Keratinocyte (primary cell): ENCODE results near the gene HEG1. TPM values are rescaled to one million over a fixed set of nuclear protein-coding genes. Genes with fewer than 3 reads are reported as not detected.

Experiments used
- DNase-seq: peaks from one replicate; pipeline ENCODE4 v3.0.0-alpha.2; 2011; ENCODE audit warnings: low read depth, missing footprints, low spot score
- FAIRE-seq: peaks from 2 replicates; lab custom pipeline; 2011; peaks lifted over from hg19 to GRCh38; lab: Jason Lieb, UNC
- H2AFZ ChIP-seq: 2 replicates; pipeline ENCODE4 v1.6.0; 2012; ENCODE audit warnings: low read length, control low read depth, inconsistent platforms; ENCODE audit not compliant: control insufficient read depth
- H3K27ac ChIP-seq: 2 replicates; pipeline ENCODE4 v1.5.1; 2011; ENCODE audit warnings: low read length; ENCODE audit not compliant: control insufficient read depth, insufficient read depth
- H3K27me3 ChIP-seq: 3 replicates; pipeline ENCODE4 v1.6.0; 2011; ENCODE audit warnings: low read length; ENCODE audit not compliant: control insufficient read depth, insufficient read depth; ENCODE audit errors: extremely low read depth
- H3K36me3 ChIP-seq, 2 experiments: 2 replicates in 1 of 2; 3 replicates in 1 of 2; pipeline ENCODE4 v1.5.1; 2011; ENCODE audit warnings: low read length in 2 of 2, mild to moderate bottlenecking in 1 of 2; ENCODE audit not compliant: control insufficient read depth in 2 of 2, insufficient read depth in 2 of 2; ENCODE audit errors: extremely low read depth in 1 of 2
- H3K4me1 ChIP-seq: 3 replicates; pipeline ENCODE4 v1.5.1; 2011; ENCODE audit warnings: low read length; ENCODE audit not compliant: control insufficient read depth, insufficient read depth; ENCODE audit errors: extremely low read depth
- H3K4me2 ChIP-seq: 3 replicates; pipeline ENCODE4 v1.6.0; 2011; ENCODE audit warnings: low read depth, low read length; ENCODE audit not compliant: control insufficient read depth, insufficient read depth; ENCODE audit errors: extremely low read depth
- H3K4me3 ChIP-seq, 3 experiments: fragments of 200-600 bp in 1 of 3; sonication (generic) in 1 of 3; 2 replicates in 2 of 3; 3 replicates in 1 of 3; pipeline ENCODE4 v1.5.1; 2011 to 2016; ENCODE audit warnings: low read length in 3 of 3, mild to moderate bottlenecking in 3 of 3, control low read depth in 2 of 3, inconsistent platforms in 1 of 3, low read depth in 1 of 3, mixed read lengths in 1 of 3, mixed run types in 1 of 3, moderate library complexity in 1 of 3; ENCODE audit not compliant: control insufficient read depth in 2 of 3, insufficient read depth in 2 of 3; ENCODE audit errors: extremely low read depth in 1 of 3
- H3K79me2 ChIP-seq: 2 replicates; pipeline ENCODE4 v1.6.0; 2012; ENCODE audit warnings: low read length; ENCODE audit not compliant: control insufficient read depth, insufficient read depth
- H3K9ac ChIP-seq: 3 replicates; pipeline ENCODE4 v1.6.0; 2011; ENCODE audit warnings: low read length; ENCODE audit not compliant: control insufficient read depth, insufficient read depth; ENCODE audit errors: extremely low read depth
- H3K9me1 ChIP-seq: 3 replicates; pipeline ENCODE4 v1.6.0; 2011; ENCODE audit warnings: low read length; ENCODE audit not compliant: control insufficient read depth, insufficient read depth; ENCODE audit errors: extremely low read depth
- H3K9me3 ChIP-seq: 2 replicates; pipeline ENCODE4 v1.5.1; 2012; ENCODE audit warnings: low read depth, low read length; ENCODE audit not compliant: control insufficient read depth
- H4K20me1 ChIP-seq: 3 replicates; pipeline ENCODE4 v1.6.0; 2011; ENCODE audit warnings: low read length; ENCODE audit not compliant: control insufficient read depth, insufficient read depth; ENCODE audit errors: extremely low read depth
- EZH2 ChIP-seq: IDR thresholded peaks from one replicate; pipeline ENCODE4 v1.6.1; 2012; ENCODE audit warnings: inconsistent platforms, mild to moderate bottlenecking, low read length, moderate library complexity
- dilution Hi-C: fragments of 300-500 bp; cut with MboI; formaldehyde crosslinking; loops from one replicate; pipeline ENCODE4 v1.7.0; 2020; ENCODE audit warnings: low sequenced_read_pairs; ENCODE audit not compliant: extremely low pct_ligation_motif_present
- polyA plus RNA-seq, 5 experiments: library from polyadenylated mRNA; depleted of rRNA in 3 of 5; stranded (reverse) in 3 of 5; stranded (forward) in 1 of 5; unstranded in 1 of 5; fragments of >200 nt; gene quantifications; 1 replicate in 1 of 5; 2 replicates in 3 of 5; 3 replicates in 1 of 5; pipeline versions ENCODE4 v1.2.1 to v1.2.3, GENCODE V29; 2011 to 2012; ENCODE audit warnings: missing spikeins in 2 of 5, low read depth in 1 of 5, low replicate concordance in 1 of 5
- TF ChIP-seq, protein P1 (sequence below), 3 experiments: IDR thresholded peaks in 1 of 3; conservative IDR thresholded peaks in 1 of 3; optimal IDR thresholded peaks in 1 of 3; 2 replicates in 2 of 3; 3 replicates in 1 of 3; pipeline versions ENCODE3 to v1.5.1; 2011; ENCODE audit warnings: low read length in 3 of 3, mild to moderate bottlenecking in 3 of 3, moderate library complexity in 2 of 3, control low read depth in 1 of 3, inconsistent platforms in 1 of 3; ENCODE audit not compliant: insufficient read depth in 2 of 3; ENCODE audit errors: extremely low read depth in 1 of 3

HEG1 gene
- polyA plus RNA-seq, 1 donor (not counting 4 experiments of a cell fraction or from before 2014, with no cell fraction given), result 12.7 TPM

DNA sequence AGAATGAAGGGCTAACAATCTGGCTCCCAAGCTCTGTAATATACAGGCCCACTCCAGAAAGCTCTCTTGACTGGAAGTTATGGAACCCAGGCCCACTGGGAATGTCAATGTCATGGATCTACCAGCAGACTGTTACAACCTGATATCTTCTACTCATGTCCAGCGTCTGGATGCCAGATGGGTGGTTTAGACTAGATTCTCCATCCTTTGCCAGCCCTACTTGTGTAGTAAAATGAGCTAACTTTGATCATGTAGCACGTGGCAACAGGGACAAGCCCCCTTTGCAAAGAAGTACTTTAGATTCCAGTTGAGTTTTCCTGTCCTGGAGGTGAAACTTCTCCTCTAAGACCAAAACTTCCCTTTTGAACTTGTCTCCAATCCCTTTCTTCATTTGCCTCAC, 55.1 kb downstream of the HEG1 start:
- Histone ChIP-seq H3K9ac (no peak overlapping the region), H3K9me3 (no peaks in the 10 kb centered on the region), H3K36me3 (peaks cover 23 to 26% of the 10 kb centered on the region in 2 experiments), H3K79me2 (no peaks in the 10 kb centered on the region), H3K4me1 (no peaks in the 10 kb centered on the region), H3K4me3 (no peak overlapping the region), H3K4me2 (no peak overlapping the region), H3K9me1 (no peaks in the 10 kb centered on the region), H3K27ac (no peak overlapping the region), H4K20me1 (no peaks in the 10 kb centered on the region), H2AFZ (no peak overlapping the region), H3K27me3 (no peaks in the 10 kb centered on the region)
- TF ChIP-seq, protein P1, sequence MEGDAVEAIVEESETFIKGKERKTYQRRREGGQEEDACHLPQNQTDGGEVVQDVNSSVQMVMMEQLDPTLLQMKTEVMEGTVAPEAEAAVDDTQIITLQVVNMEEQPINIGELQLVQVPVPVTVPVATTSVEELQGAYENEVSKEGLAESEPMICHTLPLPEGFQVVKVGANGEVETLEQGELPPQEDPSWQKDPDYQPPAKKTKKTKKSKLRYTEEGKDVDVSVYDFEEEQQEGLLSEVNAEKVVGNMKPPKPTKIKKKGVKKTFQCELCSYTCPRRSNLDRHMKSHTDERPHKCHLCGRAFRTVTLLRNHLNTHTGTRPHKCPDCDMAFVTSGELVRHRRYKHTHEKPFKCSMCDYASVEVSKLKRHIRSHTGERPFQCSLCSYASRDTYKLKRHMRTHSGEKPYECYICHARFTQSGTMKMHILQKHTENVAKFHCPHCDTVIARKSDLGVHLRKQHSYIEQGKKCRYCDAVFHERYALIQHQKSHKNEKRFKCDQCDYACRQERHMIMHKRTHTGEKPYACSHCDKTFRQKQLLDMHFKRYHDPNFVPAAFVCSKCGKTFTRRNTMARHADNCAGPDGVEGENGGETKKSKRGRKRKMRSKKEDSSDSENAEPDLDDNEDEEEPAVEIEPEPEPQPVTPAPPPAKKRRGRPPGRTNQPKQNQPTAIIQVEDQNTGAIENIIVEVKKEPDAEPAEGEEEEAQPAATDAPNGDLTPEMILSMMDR (optimal IDR thresholded peaks at IDR 0.05 in 1 of 3, IDR thresholded peaks at IDR 0.05 in 1 of 3, conservative IDR thresholded peaks at IDR 0.05 in 1 of 3; ENCODE audit: extremely low read depth in 1 of 3, insufficient read depth in 2 of 3, low read length in 3 of 3), result no peak
- TF ChIP-seq EZH2, result no peak
- dilution Hi-C loops, result no loop called here
- no peak for FAIRE-seq
- no peak for DNase-seq

DNA sequence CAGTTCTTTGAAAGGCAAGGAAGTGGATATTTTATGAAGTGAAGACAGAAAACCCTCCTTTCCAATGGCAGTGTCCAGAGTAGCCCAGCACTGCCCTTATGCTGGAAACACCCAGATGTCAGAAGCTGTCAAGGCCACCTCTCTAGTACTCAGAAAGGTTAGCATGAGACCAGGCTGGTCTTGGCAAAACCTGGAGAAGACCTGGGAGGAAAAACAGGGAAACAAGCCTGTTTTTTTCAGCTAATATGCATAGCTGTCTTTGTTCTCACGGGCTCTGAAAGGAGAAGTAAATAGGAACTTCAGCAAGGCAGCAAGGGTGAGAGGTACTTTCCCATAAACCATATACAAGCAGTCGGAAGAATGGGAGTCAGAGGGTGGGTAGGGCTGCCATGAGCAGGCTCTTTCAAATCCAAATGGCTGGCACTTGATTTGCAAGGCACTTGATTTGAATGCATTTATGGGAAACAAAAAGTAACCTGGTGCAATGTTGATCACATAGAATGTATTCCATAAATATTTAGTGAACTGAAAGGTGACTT, 55.8 kb downstream of the HEG1 start:
- no peaks in the 10 kb centered on the region for H3K4me1 ChIP-seq
- H3K9me1 ChIP-seq, result no peaks in the 10 kb centered on the region
- dilution Hi-C loops, result no loop called here
- FAIRE-seq, result no peak
- H3K36me3 ChIP-seq, result peaks cover 21 to 31% of the 10 kb centered on the region in 2 experiments
- H3K27ac ChIP-seq, result no peak overlapping the region
- H3K79me2 ChIP-seq, result no peaks in the 10 kb centered on the region
- no peaks in the 10 kb centered on the region for H3K27me3 ChIP-seq
- no peaks in the 10 kb centered on the region for H4K20me1 ChIP-seq
- TF ChIP-seq EZH2, result no peak
- TF ChIP-seq, protein P1 (optimal IDR thresholded peaks at IDR 0.05 in 1 of 3, IDR thresholded peaks at IDR 0.05 in 1 of 3, conservative IDR thresholded peaks at IDR 0.05 in 1 of 3; ENCODE audit: extremely low read depth in 1 of 3, insufficient read depth in 2 of 3, low read length in 3 of 3), result no peak
- no peak overlapping the region for H2AFZ ChIP-seq
- no peak for DNase-seq
- H3K9ac ChIP-seq, result no peak overlapping the region
- no peak overlapping the region for H3K4me3 ChIP-seq
- no peaks in the 10 kb centered on the region for H3K9me3 ChIP-seq
- H3K4me2 ChIP-seq, result no peak overlapping the region
